ENCODE results near the gene SEMA5A.

DNA sequence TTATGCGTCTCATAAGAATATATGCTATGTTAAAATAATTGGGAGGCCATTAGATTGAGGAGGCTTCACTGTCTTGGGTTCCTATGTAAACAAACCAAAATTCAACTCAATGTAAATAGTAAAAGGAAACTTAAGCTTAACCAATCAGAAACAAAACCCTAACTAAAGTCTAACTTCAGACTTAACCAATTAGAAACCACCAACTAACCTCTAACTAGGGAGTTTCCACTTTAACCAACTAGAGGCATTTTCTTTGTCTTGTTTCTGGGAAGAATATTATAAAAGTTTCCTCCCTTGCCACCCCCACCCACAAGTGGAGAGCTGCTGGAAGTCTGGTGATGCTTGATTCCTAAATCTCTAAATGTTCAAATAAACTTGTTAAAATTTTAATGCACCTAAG lies 214.5 kb downstream of the SEMA5A start:
- TF ChIP-seq CTCF (IDR thresholded peaks at IDR 0.05): no peak
- no peak for TF ChIP-seq SIN3A (IDR thresholded peaks at IDR 0.05; ENCODE audit: borderline replicate concordance, insufficient read depth, low read depth, low read length)
- no peak for TF ChIP-seq POLR2AphosphoS5 (IDR thresholded peaks at IDR 0.05; ENCODE audit: low read depth, low read length)
- TF ChIP-seq REST (IDR thresholded peaks at IDR 0.05; ENCODE audit: insufficient read depth in 1 of 2, low read depth in 2 of 2, low read length in 1 of 2): no peak
